ENCODE results near the gene PRRG2.
A peak's percentile ranks its signal among the peaks of the same experiment; 100 is the strongest.

Gene PRRG2

GRCh38 chr19:49589502-49589905, 8.4 kb downstream of the PRRG2 start:
- no peak for DNase-seq (ENCODE audit: low read depth)

GRCh38 chr19:49590071-49590970, 9.2 kb downstream of the PRRG2 start:
- DNase-seq (ENCODE audit: low read depth), result peak; percentile 85

GRCh38 chr19:49590971-49591730, 10.0 kb downstream of the PRRG2 start, which contains the start of gene PRR12:
Gene PRR12, plus strand, starts transcription at chr19:49591182. Its CDS starts 473 bp downstream, at chr19:49591655.
- peak; percentile 63 for DNase-seq (ENCODE audit: low read depth)

- DNase-seq (ENCODE audit: low read depth), result no peak
These were observed 10.8 kb downstream of the PRRG2 start for GRCh38 chr19:49591731-49592485.

GRCh38 chr19:49592486-49593232, 11.5 kb downstream of the PRRG2 start:
- no peak for DNase-seq (ENCODE audit: low read depth)

- peak; percentile 90 for DNase-seq (ENCODE audit: low read depth)
These were observed 12.4 kb downstream of the PRRG2 start for GRCh38 chr19:49593233-49594113.

GRCh38 chr19:49594157-49594992, 13.3 kb downstream of the PRRG2 start:
- DNase-seq (ENCODE audit: low read depth), result no peak

GRCh38 chr19:49594993-49595818, 14.1 kb downstream of the PRRG2 start:
- DNase-seq (ENCODE audit: low read depth), result no peak

GRCh38 chr19:49595819-49596404, 14.8 kb downstream of the PRRG2 start:
- DNase-seq (ENCODE audit: low read depth), result no peak

- DNase-seq (ENCODE audit: low read depth), result no peak
These were observed 15.3 kb downstream of the PRRG2 start for GRCh38 chr19:49596407-49596806.

- no peak for DNase-seq (ENCODE audit: low read depth)
These were observed 16.0 kb downstream of the PRRG2 start for GRCh38 chr19:49596954-49597702.

- DNase-seq (ENCODE audit: low read depth), result no peak
These were observed 16.5 kb downstream of the PRRG2 start for GRCh38 chr19:49597703-49597974.

GRCh38 chr19:49599378-49600295, 18.5 kb downstream of the PRRG2 start:
- DNase-seq (ENCODE audit: low read depth), result no peak

- DNase-seq (ENCODE audit: low read depth), result no peak
These were observed 20.4 kb downstream of the PRRG2 start for GRCh38 chr19:49601482-49602038.

- no peak for DNase-seq (ENCODE audit: low read depth)
These were observed 21.7 kb downstream of the PRRG2 start for GRCh38 chr19:49602806-49603205.

- no peak for DNase-seq (ENCODE audit: low read depth)
These were observed 24.5 kb downstream of the PRRG2 start for GRCh38 chr19:49605605-49606004.

Measured in activated T-cell treated with anti-CD3 and anti-CD28 coated beads for 24 hours (primary cell).